HUES64 (cell line): ENCODE measurements around the gene CTNNA3.
A peak's percentile ranks its signal among the peaks of the same experiment; 100 is the strongest.

Source experiments
- H3K27ac ChIP-seq: 2 replicates; pipeline ENCODE4 v1.7.0; 2013; ENCODE audit warnings: low read depth, low read length, inconsistent platforms
- H3K27me3 ChIP-seq: 2 replicates; pipeline ENCODE4 v1.6.1; 2013; ENCODE audit warnings: mild to moderate bottlenecking, low read length; ENCODE audit not compliant: insufficient read depth
- H3K36me3 ChIP-seq: 2 replicates; pipeline ENCODE4 v1.6.1; 2013; ENCODE audit warnings: mild to moderate bottlenecking, low read length; ENCODE audit not compliant: insufficient read depth
- H3K4me1 ChIP-seq: 2 replicates; pipeline ENCODE4 v1.6.1; 2013; ENCODE audit warnings: mild to moderate bottlenecking, low read length, moderate library complexity; ENCODE audit not compliant: insufficient read depth
- H3K4me3 ChIP-seq: 2 replicates; pipeline ENCODE4 v1.5.1; 2013; ENCODE audit warnings: mild to moderate bottlenecking, low read length, moderate library complexity
- H3K9ac ChIP-seq: 2 replicates; pipeline ENCODE4 v1.6.1; 2013; ENCODE audit warnings: mild to moderate bottlenecking, low read depth, low read length
- H3K9me3 ChIP-seq: 2 replicates; pipeline ENCODE4 v1.6.1; 2013; ENCODE audit warnings: low read depth, low read length; ENCODE audit not compliant: insufficient read depth
- WGBS: fragments of 150-250, 120-280 bp; methylation state at CpG from one replicate; pipeline ENCODE4 v1.1.7; 2013; ENCODE audit warnings: missing lambda C conversion rate; 5-methylcytosine and 5-hydroxymethylcytosine counted together

Gene CTNNA3

DNA sequence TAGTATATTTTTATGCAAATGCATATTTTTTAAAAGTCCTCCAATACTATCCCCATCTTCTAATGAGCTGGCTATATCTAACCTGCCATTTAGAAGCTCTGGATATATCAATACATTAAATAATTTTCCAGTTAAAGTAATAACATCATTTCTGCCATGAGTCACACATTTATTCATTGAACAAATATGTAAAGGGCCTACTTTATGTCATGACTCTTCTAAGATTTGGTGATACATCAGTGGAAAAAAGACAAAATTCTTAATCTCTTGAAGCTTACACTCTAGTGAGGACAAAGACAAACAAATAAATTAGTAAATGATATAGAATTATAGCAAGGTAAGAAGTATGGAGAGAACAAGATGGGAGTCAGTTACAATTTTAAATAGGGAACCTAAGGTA is 1487.0 kb downstream of the CTNNA3 start:
- H3K27ac ChIP-seq = no peak overlapping the region
- H3K9me3 ChIP-seq = no peaks in the 10 kb centered on the region
- no peaks in the 10 kb centered on the region for H3K27me3 ChIP-seq
- H3K4me3 ChIP-seq = no peak overlapping the region
- H3K4me1 ChIP-seq = no peaks in the 10 kb centered on the region
- no peaks in the 10 kb centered on the region for H3K36me3 ChIP-seq
- H3K9ac ChIP-seq = no peak overlapping the region

GRCh38 chr10:66204838-66205237 is 1491.2 kb downstream of the CTNNA3 start:
- no peaks in the 10 kb centered on the region for H3K27me3 ChIP-seq
- no peak overlapping the region for H3K9ac ChIP-seq
- H3K4me3 ChIP-seq = no peak overlapping the region
- H3K9me3 ChIP-seq = no peaks in the 10 kb centered on the region
- no peaks in the 10 kb centered on the region for H3K36me3 ChIP-seq
- no peaks in the 10 kb centered on the region for H3K4me1 ChIP-seq
- H3K27ac ChIP-seq = no peak overlapping the region

- no peak overlapping the region for H3K9ac ChIP-seq
- no peaks in the 10 kb centered on the region for H3K4me1 ChIP-seq
- H3K27me3 ChIP-seq = no peaks in the 10 kb centered on the region
- no peak overlapping the region for H3K4me3 ChIP-seq
- no peak overlapping the region for H3K27ac ChIP-seq
- H3K36me3 ChIP-seq = no peaks in the 10 kb centered on the region
- WGBS = 96% methylated on average over 3 of the region's 3 CpGs
- H3K9me3 ChIP-seq = no peaks in the 10 kb centered on the region
Measured at GRCh38 chr10:66202101-66202500, 1493.9 kb downstream of the CTNNA3 start.

DNA sequence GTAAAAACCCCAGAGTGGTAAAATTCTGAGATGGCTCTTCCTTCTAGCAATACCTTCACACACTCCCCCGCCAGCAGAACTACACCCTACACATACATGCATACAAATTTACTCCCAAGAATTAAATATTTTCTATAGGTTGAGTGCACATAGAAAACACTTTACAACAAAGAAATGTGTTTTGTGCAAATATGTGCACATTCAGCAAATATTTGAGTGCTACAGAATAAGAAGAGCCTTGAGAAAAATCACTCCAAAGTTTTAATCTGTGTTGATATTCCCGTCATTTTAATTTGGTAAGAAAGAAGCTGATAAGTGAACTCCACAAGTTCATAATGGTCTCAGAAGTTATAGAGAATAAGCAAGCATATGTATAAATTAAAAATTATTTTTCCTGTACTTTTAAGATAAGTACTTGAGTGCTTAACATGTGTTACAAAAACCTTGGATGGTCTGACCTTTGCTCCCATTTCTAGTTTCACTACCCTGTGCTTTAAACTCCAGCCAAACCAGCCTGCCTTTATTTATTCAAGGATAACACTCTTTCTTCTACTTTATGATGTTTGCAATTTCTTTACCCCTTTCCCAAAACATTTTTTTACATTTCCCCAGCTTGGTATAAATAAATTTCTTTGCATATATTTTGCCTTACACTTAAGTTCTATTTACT is 1503.7 kb downstream of the CTNNA3 start:
- H3K4me1 ChIP-seq = no peaks in the 10 kb centered on the region
- H3K36me3 ChIP-seq = no peaks in the 10 kb centered on the region
- no peak overlapping the region for H3K27ac ChIP-seq
- H3K9me3 ChIP-seq = no peaks in the 10 kb centered on the region
- no peaks in the 10 kb centered on the region for H3K27me3 ChIP-seq
- H3K4me3 ChIP-seq = no peak overlapping the region
- 100% methylated on average over 1 of the region's 2 CpGs for WGBS
- H3K9ac ChIP-seq = no peak overlapping the region

GRCh38 chr10:66190413-66190812 is 1505.6 kb downstream of the CTNNA3 start:
- no peaks in the 10 kb centered on the region for H3K27me3 ChIP-seq
- H3K27ac ChIP-seq = no peak overlapping the region
- no peaks in the 10 kb centered on the region for H3K9me3 ChIP-seq
- H3K4me3 ChIP-seq = no peak overlapping the region
- no peaks in the 10 kb centered on the region for H3K4me1 ChIP-seq
- H3K36me3 ChIP-seq = no peaks in the 10 kb centered on the region
- H3K9ac ChIP-seq = no peak overlapping the region
- 95% methylated on average over 2 of the region's 2 CpGs for whole genome bisulfite sequencing

GRCh38 chr10:66189271-66189670 is 1506.7 kb downstream of the CTNNA3 start:
- Histone ChIP-seq H3K27me3 (no peaks in the 10 kb centered on the region), H3K9me3 (no peaks in the 10 kb centered on the region), H3K27ac (no peak overlapping the region), H3K4me1 (no peaks in the 10 kb centered on the region), H3K36me3 (no peaks in the 10 kb centered on the region), H3K9ac (no peak overlapping the region), H3K4me3 (no peak overlapping the region)

GRCh38 chr10:66187053-66187733 is 1508.8 kb downstream of the CTNNA3 start:
- no peak overlapping the region for H3K4me3 ChIP-seq
- no peak overlapping the region for H3K27ac ChIP-seq
- H3K36me3 ChIP-seq = no peaks in the 10 kb centered on the region
- H3K9ac ChIP-seq = no peak overlapping the region
- H3K27me3 ChIP-seq = no peaks in the 10 kb centered on the region
- 76% methylated on average over 3 of the region's 3 CpGs for WGBS
- no peaks in the 10 kb centered on the region for H3K4me1 ChIP-seq
- H3K9me3 ChIP-seq = no peaks in the 10 kb centered on the region

DNA sequence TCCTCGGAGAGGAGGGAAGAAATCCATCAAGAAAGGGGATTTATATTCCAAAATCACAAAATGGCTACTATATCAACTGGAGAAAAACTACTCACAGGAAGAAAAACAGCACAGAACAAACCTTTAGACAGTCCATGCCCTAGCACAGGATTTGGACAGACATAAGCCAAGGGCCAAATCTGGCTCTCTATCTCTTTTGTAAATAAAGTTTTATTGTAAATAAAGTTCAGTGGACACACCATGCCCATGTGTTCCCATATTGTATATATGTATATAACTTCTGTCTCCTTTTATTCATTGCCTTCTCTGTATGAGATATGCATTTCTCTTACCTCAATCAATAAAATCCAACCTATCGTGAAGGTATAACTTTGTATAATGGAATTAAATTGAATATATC is 1513.0 kb downstream of the CTNNA3 start:
- H3K27ac ChIP-seq = no peak overlapping the region
- H3K27me3 ChIP-seq = no peaks in the 10 kb centered on the region
- no peak overlapping the region for H3K9ac ChIP-seq
- 92% methylated on average over 1 of the region's 2 CpGs for WGBS
- H3K36me3 ChIP-seq = no peaks in the 10 kb centered on the region
- H3K4me3 ChIP-seq = no peak overlapping the region
- H3K9me3 ChIP-seq = no peaks in the 10 kb centered on the region
- H3K4me1 ChIP-seq = no peaks in the 10 kb centered on the region

DNA sequence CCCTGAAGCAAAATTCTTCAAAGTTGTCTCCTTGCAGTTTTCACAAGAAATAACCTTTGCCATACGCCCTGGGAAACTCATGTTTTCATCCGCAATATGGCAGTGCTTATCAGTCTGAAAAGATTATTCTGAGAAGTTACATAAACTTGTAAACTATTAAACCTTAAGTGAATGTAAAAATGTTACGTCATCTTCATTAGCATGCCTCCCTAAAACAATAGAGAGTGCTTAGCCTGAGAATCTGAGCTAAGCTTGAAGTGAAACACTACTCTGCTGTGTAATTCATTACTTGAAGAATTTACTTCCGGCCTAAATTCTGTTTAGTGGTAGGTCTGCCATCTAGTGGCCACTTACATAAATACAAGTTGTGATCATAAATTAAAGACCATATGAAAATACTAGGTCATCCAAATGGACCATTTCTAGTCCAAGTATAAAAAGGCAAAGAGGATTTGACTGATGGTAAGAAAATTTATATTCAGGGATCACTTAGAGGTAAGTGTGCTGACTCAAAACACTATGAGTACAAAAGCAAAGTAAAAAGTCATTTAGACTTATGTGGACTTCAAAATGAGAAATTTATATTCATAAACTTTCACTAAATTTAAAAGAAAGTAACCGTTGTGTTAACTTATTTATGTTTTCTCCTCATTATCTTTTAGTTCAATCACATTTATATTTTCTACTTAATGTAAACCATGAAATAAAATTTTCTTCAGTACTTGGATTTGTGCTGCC is 1515.2 kb downstream of the CTNNA3 start:
- 63% methylated on average over 3 of the region's 5 CpGs for WGBS
- H3K36me3 ChIP-seq = no peaks in the 10 kb centered on the region

GRCh38 chr10:66180021-66180420 is 1516.0 kb downstream of the CTNNA3 start:
- 97% methylated on average over 3 of the region's 3 CpGs for WGBS
- Histone ChIP-seq H3K27me3 (no peaks in the 10 kb centered on the region), H3K4me1 (no peaks in the 10 kb centered on the region), H3K4me3 (no peak overlapping the region), H3K9ac (no peak overlapping the region), H3K9me3 (no peaks in the 10 kb centered on the region), H3K27ac (no peak overlapping the region), H3K36me3 (no peaks in the 10 kb centered on the region)

More for the DNA sequence above, 1515.2 kb downstream of the CTNNA3 start:
- Histone ChIP-seq H3K9ac (no peak overlapping the region), H3K4me3 (no peak overlapping the region), H3K27ac (peak overlapping the region; percentile 31; the same call in 1 of the 2 replicates), H3K9me3 (no peaks in the 10 kb centered on the region), H3K4me1 (no peaks in the 10 kb centered on the region), H3K27me3 (no peaks in the 10 kb centered on the region)

GRCh38 chr10:66176772-66177171 is 1519.2 kb downstream of the CTNNA3 start:
- 97% methylated on average over 5 of the region's 5 CpGs for WGBS
- Histone ChIP-seq H3K27ac (no peak overlapping the region), H3K27me3 (no peaks in the 10 kb centered on the region), H3K4me1 (no peaks in the 10 kb centered on the region), H3K36me3 (no peaks in the 10 kb centered on the region), H3K4me3 (no peak overlapping the region), H3K9me3 (no peaks in the 10 kb centered on the region), H3K9ac (no peak overlapping the region)
